Breast epithelium (tissue), 4 donors: ENCODE results near the gene XPC. TPM values are rescaled to one million over a fixed set of nuclear protein-coding genes. Genes with fewer than 3 reads are reported as not detected.

Source experiments
- DNase-seq, 2 donors: peaks; one replicate each; pipeline ENCODE4 v3.0.0-alpha.2; 2019; ENCODE audit warnings: low spot score in 2 of 2
- H3K27ac ChIP-seq, 2 donors: fragments of 200-600 bp; sonication (generic) in 1 of 2; one replicate each; pipeline ENCODE4 v1.5.1; 2016 to 2019; ENCODE audit warnings: mild to moderate bottlenecking in 1 of 2
- H3K27me3 ChIP-seq, 2 donors: fragments of 200-600 bp; sonication (generic) in 1 of 2; one replicate each; pipeline versions ENCODE4 v1.5.1 to v1.6.0; 2017 to 2019; ENCODE audit warnings: control low read depth in 1 of 2, mild to moderate bottlenecking in 1 of 2
- H3K36me3 ChIP-seq: fragments of 200-600 bp; one replicate; pipeline ENCODE4 v1.5.1; 2019
- H3K4me1 ChIP-seq, 2 donors: fragments of 200-600 bp; sonication (generic); one replicate each; pipeline ENCODE4 v1.5.1; 2016 to 2019; ENCODE audit warnings: control low read depth in 1 of 2
- H3K4me3 ChIP-seq, 3 donors: fragments of 200-600 bp; sonication (generic); 1 replicate in 2 of 3; 2 replicates in 1 of 3; pipeline ENCODE4 v1.5.1; 2016 to 2019; ENCODE audit warnings: mild to moderate bottlenecking in 3 of 3, moderate library complexity in 2 of 3
- H3K9me3 ChIP-seq, 2 donors: fragments of 200-600 bp; sonication (generic) in 1 of 2; one replicate each; pipeline ENCODE4 v1.5.1; 2016 to 2019; ENCODE audit warnings: control low read depth in 1 of 2
- POLR2A ChIP-seq: fragments of 450-650 bp; IDR thresholded peaks from one replicate; pipeline ENCODE4 v1.6.1; 2016; ENCODE audit warnings: antibody characterized with exemption, mild to moderate bottlenecking, moderate library complexity
- POLR2AphosphoS5 ChIP-seq, 3 donors: sonication (generic); formaldehyde crosslinking; IDR thresholded peaks; one replicate each; pipeline ENCODE4 v1.6.1; 2017; ENCODE audit warnings: antibody characterized with exemption in 3 of 3
- intact Hi-C: fragments of 100-400 bp; cut with DNase I; formaldehyde crosslinking; loops from one replicate; pipeline ENCODE4 v1.15.1; 2023; ENCODE audit warnings: low total_unique reads
- total RNA-seq, 3 donors: library from RNA; depleted of rRNA; stranded (reverse); fragments of >200 nt; gene quantifications; one replicate each; pipeline ENCODE4 v1.1.0, GENCODE V29; 2016
- TF ChIP-seq, protein P1 (sequence below), 3 donors: fragments of 450-650 bp; IDR thresholded peaks; one replicate each; pipeline ENCODE4 v1.5.1; 2016 to 2017; ENCODE audit warnings: antibody characterized with exemption in 3 of 3, mild to moderate bottlenecking in 3 of 3, moderate library complexity in 3 of 3

Gene XPC
- total RNA-seq, 3 donors from 2014 or later: 57.4 to 74.2 (median 61.3) TPM

DNA sequence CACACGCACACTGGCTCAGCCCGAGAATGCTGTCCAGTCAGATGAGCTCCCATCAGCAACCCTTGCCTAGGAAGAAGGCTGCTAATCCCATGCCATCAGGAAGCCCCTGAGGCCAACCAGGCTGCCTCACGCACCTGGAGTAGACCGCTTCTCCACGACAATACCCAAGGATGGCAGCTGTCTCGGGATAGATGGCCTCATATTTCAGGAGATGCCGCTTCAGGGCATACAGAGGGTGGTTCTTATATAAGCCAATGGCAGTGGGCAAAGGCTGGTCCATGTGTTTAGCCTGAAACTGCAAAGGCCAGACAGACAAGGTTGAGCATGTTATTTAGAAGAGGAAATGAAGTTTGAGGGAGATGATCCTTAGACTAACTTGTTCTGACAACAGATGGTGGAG lies 22.2 kb downstream of the XPC start:
- Histone ChIP-seq H3K9me3 (peaks cover 0 to under 1% of the 10 kb centered on the region in 2 donors), H3K27ac (no peak overlapping the region), H3K4me3 (no peak overlapping the region), H3K36me3 (peaks cover 29% of the 10 kb centered on the region), H3K27me3 (no peaks in the 10 kb centered on the region), H3K4me1 (no peaks in the 10 kb centered on the region)
- intact Hi-C loops: no loop called here
- DNase-seq: no peak
- TF ChIP-seq POLR2A (no peak), POLR2AphosphoS5 (IDR thresholded peaks at IDR 0.05) (no peak)
- TF ChIP-seq, protein P1, sequence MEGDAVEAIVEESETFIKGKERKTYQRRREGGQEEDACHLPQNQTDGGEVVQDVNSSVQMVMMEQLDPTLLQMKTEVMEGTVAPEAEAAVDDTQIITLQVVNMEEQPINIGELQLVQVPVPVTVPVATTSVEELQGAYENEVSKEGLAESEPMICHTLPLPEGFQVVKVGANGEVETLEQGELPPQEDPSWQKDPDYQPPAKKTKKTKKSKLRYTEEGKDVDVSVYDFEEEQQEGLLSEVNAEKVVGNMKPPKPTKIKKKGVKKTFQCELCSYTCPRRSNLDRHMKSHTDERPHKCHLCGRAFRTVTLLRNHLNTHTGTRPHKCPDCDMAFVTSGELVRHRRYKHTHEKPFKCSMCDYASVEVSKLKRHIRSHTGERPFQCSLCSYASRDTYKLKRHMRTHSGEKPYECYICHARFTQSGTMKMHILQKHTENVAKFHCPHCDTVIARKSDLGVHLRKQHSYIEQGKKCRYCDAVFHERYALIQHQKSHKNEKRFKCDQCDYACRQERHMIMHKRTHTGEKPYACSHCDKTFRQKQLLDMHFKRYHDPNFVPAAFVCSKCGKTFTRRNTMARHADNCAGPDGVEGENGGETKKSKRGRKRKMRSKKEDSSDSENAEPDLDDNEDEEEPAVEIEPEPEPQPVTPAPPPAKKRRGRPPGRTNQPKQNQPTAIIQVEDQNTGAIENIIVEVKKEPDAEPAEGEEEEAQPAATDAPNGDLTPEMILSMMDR (IDR thresholded peaks at IDR 0.05): no peak

DNA sequence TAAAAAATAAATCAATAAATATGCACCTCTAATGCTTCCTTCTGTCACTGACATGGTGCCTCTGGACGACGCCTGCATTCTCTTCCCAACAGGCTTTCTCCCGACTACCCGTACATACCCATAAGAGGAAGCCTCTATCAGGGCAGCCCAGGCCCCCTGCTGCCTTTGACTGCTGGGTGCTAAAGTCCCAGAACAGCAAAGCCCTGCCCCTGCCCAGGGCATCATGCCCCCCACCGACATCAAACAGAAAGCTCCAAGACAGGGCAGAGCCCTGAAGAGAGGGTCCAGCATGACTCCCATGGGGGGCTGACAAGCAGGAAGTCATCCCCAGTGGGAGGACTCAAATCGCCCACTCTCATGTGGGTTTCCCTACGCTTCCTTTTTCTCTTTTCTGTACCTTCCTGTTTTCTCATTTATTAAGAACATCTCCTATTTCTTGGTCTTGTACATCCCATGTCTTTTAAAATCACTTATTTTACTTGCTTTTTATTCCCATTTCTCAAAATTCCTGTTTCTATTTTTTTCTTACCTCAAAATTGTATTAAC lies 23.4 kb downstream of the XPC start:
- no peak overlapping the region for H3K27ac ChIP-seq
- H3K27me3 ChIP-seq: no peaks in the 10 kb centered on the region
- peaks cover 18% of the 10 kb centered on the region for H3K36me3 ChIP-seq
- TF ChIP-seq POLR2A (no peak), POLR2AphosphoS5 (IDR thresholded peaks at IDR 0.05) (no peak)
- H3K9me3 ChIP-seq: no peaks in the 10 kb centered on the region
- no peak overlapping the region for H3K4me3 ChIP-seq
- intact Hi-C loops: no loop called here
- no peak for DNase-seq
- H3K4me1 ChIP-seq: no peaks in the 10 kb centered on the region

DNA sequence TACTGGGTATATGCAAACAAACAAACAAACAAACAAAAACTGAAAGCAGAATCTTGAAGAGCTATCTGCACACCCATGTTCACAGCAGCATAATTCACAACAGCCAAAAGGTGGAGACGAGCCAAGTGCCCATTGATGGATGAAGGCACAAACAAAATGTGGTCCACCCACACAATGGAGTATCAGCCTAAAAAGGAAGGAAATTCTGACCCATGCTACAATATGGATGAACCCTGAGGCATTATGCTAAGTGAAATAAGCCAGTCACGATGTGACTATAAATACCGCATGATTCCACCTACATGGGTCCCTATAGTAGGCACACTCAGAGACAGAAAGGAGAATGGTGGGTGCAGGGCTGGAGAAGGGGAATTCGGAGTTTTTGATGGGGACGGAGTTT lies 24.1 kb downstream of the XPC start:
- intact Hi-C loops: no loop called here
- DNase-seq: no peak
- TF ChIP-seq POLR2AphosphoS5 (IDR thresholded peaks at IDR 0.05) (no peak), POLR2A (no peak)
- TF ChIP-seq, protein P1 (IDR thresholded peaks at IDR 0.05): no peak
- no peak overlapping the region for H3K4me3 ChIP-seq
- H3K9me3 ChIP-seq: no peaks in the 10 kb centered on the region
- H3K27me3 ChIP-seq: no peaks in the 10 kb centered on the region
- no peak overlapping the region for H3K27ac ChIP-seq
- peaks cover 13% of the 10 kb centered on the region for H3K36me3 ChIP-seq
- no peaks in the 10 kb centered on the region for H3K4me1 ChIP-seq

DNA sequence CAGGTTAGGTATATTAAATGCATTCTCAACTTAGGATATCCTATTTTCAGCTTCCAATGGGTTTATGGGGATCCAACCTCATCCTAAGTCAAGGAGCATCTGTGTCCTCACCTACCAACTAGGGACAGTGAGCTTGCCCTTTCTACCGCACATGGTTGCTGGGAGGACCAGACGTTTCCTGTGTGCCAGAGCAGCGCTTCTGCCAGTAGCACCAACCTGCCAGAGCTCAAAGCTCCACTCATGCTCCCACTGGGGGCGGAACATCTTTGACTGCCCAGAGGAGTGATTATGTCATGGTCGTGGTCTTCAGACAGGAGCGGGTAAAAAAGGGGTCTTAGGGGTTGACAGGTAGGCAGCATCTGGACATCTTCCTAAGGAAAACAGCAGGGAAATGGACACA lies 24.7 kb downstream of the XPC start:
- intact Hi-C loops: no loop called here
- Histone ChIP-seq H3K4me3 (no peak overlapping the region), H3K27me3 (no peaks in the 10 kb centered on the region), H3K36me3 (peaks cover 9% of the 10 kb centered on the region), H3K4me1 (no peaks in the 10 kb centered on the region), H3K9me3 (no peaks in the 10 kb centered on the region), H3K27ac (no peak overlapping the region)
- TF ChIP-seq, protein P1 (IDR thresholded peaks at IDR 0.05): no peak
- TF ChIP-seq POLR2A (no peak), POLR2AphosphoS5 (IDR thresholded peaks at IDR 0.05) (no peak)
- no peak for DNase-seq

DNA sequence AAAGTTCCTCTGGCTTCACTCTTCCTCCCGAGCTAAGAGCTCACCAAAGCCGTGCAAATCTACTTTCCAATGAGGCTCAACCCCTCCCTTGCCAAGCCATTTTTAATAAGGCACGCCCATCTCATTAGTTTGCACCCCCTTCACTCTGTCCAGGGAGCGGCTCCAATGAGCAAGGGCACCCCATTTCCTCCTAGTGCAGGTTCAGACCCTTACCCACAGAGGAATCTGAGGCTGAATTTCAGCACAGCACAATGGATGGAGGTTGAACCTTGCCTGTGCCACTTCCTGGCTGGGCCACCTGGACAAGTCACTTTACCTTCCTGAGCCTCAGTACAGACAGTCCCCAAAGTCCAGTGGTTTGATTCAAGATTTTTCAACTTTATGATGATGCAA lies 25.4 kb downstream of the XPC start:
- Histone ChIP-seq H3K4me3 (no peak overlapping the region), H3K9me3 (no peaks in the 10 kb centered on the region), H3K27me3 (no peaks in the 10 kb centered on the region), H3K4me1 (no peaks in the 10 kb centered on the region), H3K27ac (no peak overlapping the region), H3K36me3 (peaks cover 4% of the 10 kb centered on the region)
- DNase-seq: no peak
- TF ChIP-seq, protein P1 (IDR thresholded peaks at IDR 0.05): no peak
- TF ChIP-seq POLR2AphosphoS5 (IDR thresholded peaks at IDR 0.05) (no peak), POLR2A (no peak)
- intact Hi-C loops: no loop called here
